ENCODE measurements around the gene TOMM7.
"Not testable (repeated sequence)": the region's sequence is repeated elsewhere in the genome, so short reads cannot be mapped to it uniquely, and the experiment has no call there.

TOMM7 gene

DNA sequence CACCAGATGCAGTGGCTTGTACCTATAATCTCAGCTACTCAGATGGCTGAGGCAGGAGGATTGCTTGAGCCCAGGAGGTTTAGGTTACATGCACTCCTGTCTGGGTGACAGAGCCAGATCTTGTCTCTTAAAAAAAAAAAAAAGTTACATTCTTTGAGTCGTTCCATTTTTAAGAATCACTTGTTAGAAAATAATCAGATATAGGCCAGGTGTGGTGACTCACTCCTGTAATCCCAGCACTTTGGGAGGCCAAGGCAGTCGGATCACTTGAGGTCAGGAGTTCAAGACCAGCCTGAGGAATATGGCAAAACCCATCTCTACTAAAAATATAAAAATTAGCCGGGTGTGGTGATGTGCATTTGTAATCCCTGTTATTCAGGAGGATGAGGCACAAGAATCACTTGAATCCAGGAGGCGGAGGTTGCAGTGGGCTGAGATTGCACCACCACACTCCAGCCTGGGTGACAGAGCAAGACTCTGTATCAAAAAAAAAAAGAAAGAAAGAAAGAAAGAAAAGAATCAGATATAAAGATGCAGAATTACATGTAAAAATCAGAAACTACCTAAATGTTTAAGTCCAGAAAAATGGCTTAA is 42.8 kb downstream of the TOMM7 start:
- DNase-seq = not testable (repeated sequence)

DNA sequence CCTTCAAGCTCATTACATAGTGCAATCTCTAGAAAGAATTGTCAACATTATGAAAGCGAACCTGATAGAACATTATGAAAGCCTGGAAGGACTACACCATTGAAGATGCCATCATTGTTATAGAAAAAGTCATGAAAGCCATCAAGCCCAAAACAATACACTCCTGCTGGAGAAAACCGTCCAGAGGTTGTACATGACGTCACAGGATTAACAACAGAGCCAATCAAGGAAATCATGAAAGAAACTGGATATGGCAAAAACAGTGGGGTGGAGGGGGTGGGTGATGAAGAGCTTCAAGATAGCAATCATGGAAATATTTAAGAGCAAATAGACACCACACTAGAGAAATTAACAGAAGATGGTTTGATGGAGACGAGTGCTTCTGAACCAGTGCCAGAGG is 45.7 kb downstream of the TOMM7 start:
- DNase-seq = no peak

- no peak for DNase-seq
Observed at GRCh38 chr7:22772885-22773284, 49.8 kb downstream of the TOMM7 start.

- DNase-seq = no peak
Observed at GRCh38 chr7:22771872-22772228, 50.8 kb downstream of the TOMM7 start.

DNA sequence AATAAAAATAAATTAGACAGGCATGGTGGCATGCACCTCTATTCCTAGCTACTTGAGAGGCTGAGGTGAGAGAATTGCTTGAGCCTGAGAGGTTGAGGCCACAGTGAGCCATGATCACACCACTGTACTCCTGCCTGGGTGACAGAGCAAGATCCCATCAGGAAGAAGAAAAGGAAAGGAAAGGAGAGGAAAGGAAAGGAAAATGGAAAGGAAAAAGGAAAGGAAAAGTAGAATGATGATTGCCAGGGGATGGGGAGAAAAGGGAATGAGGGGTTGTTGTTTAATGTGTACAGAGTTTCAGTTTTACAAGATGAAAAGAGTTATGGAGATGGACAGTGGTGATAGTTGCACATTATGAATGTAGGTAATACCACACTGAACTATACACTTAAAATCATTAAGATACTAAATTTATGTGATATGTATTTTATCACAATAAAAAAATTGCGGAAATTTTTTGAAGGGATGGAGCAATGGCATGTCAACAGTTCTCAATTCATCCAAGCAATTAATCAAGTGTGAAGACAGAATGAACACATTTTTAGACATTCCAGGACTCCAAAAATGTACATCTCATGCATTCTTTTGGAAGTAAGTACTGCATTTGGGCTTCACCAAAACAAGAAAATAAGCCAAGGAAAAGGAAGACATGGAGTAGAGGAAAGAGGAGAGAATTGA is 51.3 kb downstream of the TOMM7 start:
- DNase-seq = no peak

DNA sequence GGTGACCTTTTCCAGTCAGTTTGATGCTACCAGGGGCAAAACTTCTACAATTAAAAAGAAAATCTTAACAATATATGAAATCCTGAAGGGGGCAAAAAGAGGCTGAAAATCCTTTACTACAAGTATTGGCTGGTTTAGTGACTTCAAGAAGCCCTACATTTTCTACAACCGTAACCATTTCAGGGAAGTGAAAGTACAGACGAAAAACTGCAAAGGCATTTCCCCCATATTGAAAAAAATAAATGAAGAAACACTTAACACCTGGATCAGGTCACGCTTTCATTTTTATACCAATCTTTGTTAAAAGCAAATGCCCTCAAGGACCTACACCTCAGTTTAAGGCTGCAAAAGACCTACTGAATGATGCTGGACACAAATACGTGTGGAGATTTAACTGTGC is 57.0 kb downstream of the TOMM7 start:
- no peak for DNase-seq

Data from right forelimb (tissue), 1 donor.